ENCODE data around the gene WNT9A. TPM values are rescaled to one million over a fixed set of nuclear protein-coding genes. Genes with fewer than 3 reads are reported as not detected.

The WNT9A gene
- total and polyA plus RNA-seq, 9 of the 15 experiments (the other 6 are each of a cell fraction or from before 2014, with no cell fraction given): 0.04 to 0.17 (median 0.10) TPM; not detected in 4

DNA sequence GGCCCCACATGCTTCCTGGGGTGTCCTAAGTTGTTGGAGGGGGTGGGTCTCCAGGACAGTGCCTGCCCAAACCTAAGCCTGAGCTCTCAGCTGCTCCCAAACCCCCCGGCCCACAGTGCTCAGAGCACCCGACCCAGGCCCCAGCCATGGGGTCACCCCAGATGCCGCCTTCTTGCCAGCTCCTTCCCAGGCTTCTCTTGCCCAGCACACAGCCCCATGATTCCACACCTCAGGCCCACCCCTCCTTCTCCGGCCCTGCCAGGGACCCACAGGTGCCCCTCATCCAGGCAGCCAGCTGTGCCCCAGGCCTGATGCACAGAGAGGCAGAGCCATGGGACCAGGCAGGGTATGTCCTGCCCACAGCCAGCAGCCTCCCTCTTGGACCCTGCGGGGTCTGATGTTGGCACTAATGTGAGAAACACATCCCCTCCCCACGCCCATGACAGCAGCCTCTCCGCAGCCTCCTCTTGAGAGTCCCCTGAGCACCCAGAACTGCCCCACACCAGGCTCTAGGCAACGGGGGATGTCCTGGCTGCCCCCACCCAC is 4.9 kb downstream of the WNT9A start:
- Histone ChIP-seq H3K79me2 (ENCODE audit: control insufficient read depth, insufficient read depth, low read length) (no peaks in the 10 kb centered on the region), H3K4me1 (replicated peaks in 1 of 2; ENCODE audit: control insufficient read depth in 2 of 2, insufficient read depth in 2 of 2, low read length in 2 of 2) (peaks cover 0 to 56% of the 10 kb centered on the region in 2 experiments; a peak in 4 of 5 replicates), H3K27ac (ENCODE audit: extremely low read depth, low read depth, low read length) (no peak overlapping the region), H3K9me3 (replicated peaks; ENCODE audit: control insufficient read depth, insufficient read depth, low read depth, low read length) (no peaks in the 10 kb centered on the region; the same call in 1 of the 2 replicates), H3K4me2 (ENCODE audit: insufficient read depth, low read length) (no peak overlapping the region), H3K4me3 (no peak overlapping the region), H3K36me3 (ENCODE audit: control insufficient read depth, insufficient read depth, low read length) (no peaks in the 10 kb centered on the region), H4K20me1 (replicated peaks; ENCODE audit: control insufficient read depth, insufficient read depth, low read length) (peaks cover 13% of the 10 kb centered on the region; the same call in 1 of the 2 replicates), H3K9me1 (ENCODE audit: control insufficient read depth, insufficient read depth, low read length) (no peaks in the 10 kb centered on the region), H3K27me3 (ENCODE audit: control insufficient read depth in 2 of 2, insufficient read depth in 2 of 2, low read length in 2 of 2) (peaks cover 33 to 93% of the 10 kb centered on the region in 2 experiments; a peak in 4 of 5 replicates), H3K9ac (ENCODE audit: insufficient read depth in 1 of 2, low read depth in 2 of 2, low read length in 2 of 2) (no peak overlapping the region), H2AFZ (ENCODE audit: low read depth, low read length) (no peak overlapping the region)
- FAIRE-seq: no peak
- intact Hi-C loops (cut with micrococcal nuclease) (loop anchor here (10.0 kb wide), 1 partner anchor 488 kb away; no protein-coding TSS in a partner anchor), in situ Hi-C loops (cut with MboI) (no loop called here)
- WGBS (ENCODE audit: insufficient coverage, low coverage, missing lambda C conversion rate): 7% methylated on average over 8 of the region's 8 CpGs
- DNase-seq (ENCODE audit: extremely low read depth in 1 of 4, low spot score in 3 of 4): no peak
- no TSS peak for BruUV-seq (replicated peaks)
- ChIA-PET POLR2A (interaction anchor here (0.6 kb wide), 1 partner anchor 37 kb away, joined by 3 read pairs; no protein-coding TSS in a partner anchor), CTCF (ENCODE audit: low intra/inter-chr PET ratio) (interaction anchor here (0.6 kb wide), 1 partner anchor 128 kb away, joined by 3 read pairs; no protein-coding TSS in a partner anchor)
- ATAC-seq: no peak
- no peak for TF ChIP-seq ZNF175 (CRISPR knock-in tag; IDR thresholded peaks at IDR 0.05; ENCODE audit: low read depth)
- no peak for TF ChIP-seq CCNT2 (IDR thresholded peaks at IDR 0.05; ENCODE audit: borderline replicate concordance, extremely low read depth, insufficient read length, low read depth, low read length)
- TF ChIP-seq, protein P1, sequence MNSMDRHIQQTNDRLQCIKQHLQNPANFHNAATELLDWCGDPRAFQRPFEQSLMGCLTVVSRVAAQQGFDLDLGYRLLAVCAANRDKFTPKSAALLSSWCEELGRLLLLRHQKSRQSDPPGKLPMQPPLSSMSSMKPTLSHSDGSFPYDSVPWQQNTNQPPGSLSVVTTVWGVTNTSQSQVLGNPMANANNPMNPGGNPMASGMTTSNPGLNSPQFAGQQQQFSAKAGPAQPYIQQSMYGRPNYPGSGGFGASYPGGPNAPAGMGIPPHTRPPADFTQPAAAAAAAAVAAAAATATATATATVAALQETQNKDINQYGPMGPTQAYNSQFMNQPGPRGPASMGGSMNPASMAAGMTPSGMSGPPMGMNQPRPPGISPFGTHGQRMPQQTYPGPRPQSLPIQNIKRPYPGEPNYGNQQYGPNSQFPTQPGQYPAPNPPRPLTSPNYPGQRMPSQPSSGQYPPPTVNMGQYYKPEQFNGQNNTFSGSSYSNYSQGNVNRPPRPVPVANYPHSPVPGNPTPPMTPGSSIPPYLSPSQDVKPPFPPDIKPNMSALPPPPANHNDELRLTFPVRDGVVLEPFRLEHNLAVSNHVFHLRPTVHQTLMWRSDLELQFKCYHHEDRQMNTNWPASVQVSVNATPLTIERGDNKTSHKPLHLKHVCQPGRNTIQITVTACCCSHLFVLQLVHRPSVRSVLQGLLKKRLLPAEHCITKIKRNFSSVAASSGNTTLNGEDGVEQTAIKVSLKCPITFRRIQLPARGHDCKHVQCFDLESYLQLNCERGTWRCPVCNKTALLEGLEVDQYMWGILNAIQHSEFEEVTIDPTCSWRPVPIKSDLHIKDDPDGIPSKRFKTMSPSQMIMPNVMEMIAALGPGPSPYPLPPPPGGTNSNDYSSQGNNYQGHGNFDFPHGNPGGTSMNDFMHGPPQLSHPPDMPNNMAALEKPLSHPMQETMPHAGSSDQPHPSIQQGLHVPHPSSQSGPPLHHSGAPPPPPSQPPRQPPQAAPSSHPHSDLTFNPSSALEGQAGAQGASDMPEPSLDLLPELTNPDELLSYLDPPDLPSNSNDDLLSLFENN (IDR thresholded peaks at IDR 0.05; ENCODE audit: low read depth in 2 of 2, low read length in 2 of 2): no peak
- no peak for TF ChIP-seq FOXA3 (CRISPR knock-in tag; conservative IDR thresholded peaks at IDR 0.05 in 1 of 2, IDR thresholded peaks at IDR 0.05 in 1 of 2)
- TF ChIP-seq TFE3 (CRISPR knock-in tag; IDR thresholded peaks at IDR 0.05): no peak
- no peak for TF ChIP-seq BCL6 (CRISPR knock-in tag; IDR thresholded peaks at IDR 0.05)
- TF ChIP-seq, protein P2, sequence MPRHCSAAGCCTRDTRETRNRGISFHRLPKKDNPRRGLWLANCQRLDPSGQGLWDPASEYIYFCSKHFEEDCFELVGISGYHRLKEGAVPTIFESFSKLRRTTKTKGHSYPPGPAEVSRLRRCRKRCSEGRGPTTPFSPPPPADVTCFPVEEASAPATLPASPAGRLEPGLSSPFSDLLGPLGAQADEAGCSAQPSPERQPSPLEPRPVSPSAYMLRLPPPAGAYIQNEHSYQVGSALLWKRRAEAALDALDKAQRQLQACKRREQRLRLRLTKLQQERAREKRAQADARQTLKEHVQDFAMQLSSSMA (CRISPR knock-in tag; IDR thresholded peaks at IDR 0.05): no peak
- no peak for TF ChIP-seq GTF2A2 (tag; IDR thresholded peaks at IDR 0.05)
- no peak for TF ChIP-seq IFI16 (CRISPR knock-in tag; IDR thresholded peaks at IDR 0.05)
- no peak for TF ChIP-seq TAL1 (IDR thresholded peaks at IDR 0.05)
- no peak for TF ChIP-seq MTA3 (IDR thresholded peaks at IDR 0.05; ENCODE audit: borderline replicate concordance)
- TF ChIP-seq NEUROD1 (IDR thresholded peaks at IDR 0.05; ENCODE audit: borderline replicate concordance, low read depth, low read length, partially characterized antibody): no peak
- TF ChIP-seq ZNF655 (CRISPR knock-in tag; IDR thresholded peaks at IDR 0.05): no peak
